ENCODE data around the gene TMEM98.
"Not testable (repeated sequence)": the region's sequence is repeated elsewhere in the genome, so short reads cannot be mapped to it uniquely, and the experiment has no call there.

The TMEM98 gene

DNA sequence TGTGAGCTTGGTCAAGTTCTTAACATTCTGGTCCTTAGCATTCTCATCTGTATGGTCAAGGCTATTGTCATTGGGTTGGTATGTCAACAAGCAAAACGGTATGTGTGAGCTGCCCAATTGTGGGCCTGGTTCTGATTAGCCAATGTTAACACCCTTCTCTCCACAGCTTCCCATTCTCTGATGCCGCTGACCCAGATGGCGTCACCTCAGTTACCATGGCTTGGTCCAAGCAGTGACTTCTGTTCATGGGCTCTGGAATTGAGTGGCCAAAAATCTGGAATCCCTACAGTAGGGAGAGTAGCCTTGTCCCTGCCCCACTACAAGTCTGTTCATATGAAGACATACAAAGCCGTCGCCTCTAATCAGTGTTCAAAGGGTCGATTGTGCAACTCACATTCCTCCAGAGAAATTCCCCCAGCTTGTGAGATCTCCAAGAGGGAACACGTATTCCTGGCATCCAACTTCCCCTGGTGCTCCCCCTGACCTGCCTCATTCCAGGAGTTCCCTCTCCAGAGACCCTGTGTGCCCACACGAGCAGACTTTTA lies 15.8 kb downstream of the TMEM98 start:
- DNase-seq = no peak

DNA sequence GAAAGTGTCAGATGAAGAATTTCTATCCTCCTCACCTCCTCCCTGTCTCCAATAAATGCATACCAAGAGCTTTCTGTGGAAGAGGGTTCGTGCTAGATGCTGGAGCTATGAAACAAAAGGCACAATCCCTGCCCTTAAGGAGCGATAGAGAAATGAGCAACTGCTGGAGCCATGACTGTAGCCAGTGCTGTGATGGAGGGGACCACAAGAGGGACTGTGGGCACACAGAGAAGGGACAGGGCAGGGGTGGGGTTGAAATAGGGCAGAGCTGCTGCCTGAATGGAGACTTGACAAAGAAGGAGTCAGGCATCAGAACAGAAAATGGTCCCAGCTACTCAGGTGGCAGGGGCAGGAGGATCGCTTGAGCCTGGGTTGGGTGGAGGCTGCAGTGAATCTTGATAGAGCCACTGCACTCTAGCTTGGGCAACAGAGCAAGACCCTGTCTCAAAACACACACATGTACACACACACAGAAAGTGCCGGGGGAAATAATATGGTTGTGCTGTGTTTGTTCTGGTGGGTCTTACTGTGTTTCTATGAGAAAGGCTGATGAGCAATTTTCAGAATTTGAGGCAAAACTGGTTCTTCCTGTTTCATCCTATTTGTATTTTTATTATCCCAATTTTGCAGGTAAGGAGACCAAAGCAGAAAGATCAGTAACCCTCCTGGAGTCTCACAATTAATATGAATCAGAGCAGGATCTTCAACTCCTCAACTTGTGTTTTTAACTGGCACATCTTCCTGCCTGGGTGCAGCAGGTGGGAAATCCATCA lies 16.5 kb downstream of the TMEM98 start:
- DNase-seq = no peak

DNA sequence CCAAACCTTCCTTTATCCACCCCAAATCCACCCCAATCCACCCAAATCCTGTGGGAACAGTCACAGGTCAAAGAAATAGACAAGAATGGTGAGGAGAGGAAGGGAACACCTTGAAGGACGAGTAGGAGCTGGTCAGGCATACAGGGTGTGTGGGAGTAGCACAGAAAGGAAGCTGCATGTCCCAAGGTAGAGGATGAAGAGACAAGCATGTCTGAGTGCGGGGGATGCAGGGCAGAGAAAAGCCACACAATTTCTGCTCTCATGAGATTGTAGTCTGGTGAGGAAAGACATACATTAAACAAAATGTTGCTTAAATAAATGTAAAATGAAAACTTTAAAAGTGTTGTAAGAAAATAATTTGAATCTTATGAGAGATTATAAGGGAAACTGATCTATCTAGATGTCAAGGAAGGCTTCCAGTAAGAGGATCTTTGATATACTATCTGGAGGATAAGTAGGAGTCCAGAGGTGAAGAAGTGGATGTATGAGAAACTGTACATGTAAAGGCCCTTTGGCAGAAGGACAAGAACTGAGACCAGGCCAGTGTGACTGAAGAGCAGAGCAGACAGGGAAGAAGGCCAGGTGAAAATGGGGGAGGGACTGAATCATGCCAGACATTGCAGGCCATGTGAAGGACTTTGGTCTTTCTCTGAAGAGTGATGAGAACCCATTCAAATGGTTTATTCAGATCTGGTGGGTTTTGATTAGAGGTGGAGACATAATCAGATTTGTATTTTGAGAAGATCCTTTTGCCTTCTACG lies 18.6 kb downstream of the TMEM98 start:
- DNase-seq = no peak

DNA sequence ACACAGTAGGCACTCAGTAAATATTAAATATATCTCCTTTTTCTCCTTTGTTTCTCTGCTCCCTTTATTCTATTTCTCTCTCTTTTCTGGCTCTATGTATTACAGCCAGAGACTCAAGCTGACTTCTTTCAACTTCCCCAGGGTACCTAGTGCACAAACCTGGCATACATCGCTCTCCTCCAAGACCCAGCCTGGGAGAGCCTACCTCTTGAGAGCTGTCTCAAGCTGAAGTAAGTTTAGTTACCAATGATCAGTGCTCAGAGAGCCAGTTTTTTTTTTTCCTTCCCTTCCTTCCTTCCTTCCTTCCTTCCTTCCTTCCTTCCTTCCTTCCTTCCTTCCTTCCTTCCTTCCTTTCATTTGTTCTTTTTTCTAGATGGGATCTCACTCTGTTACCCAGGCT lies 19.8 kb downstream of the TMEM98 start:
- DNase-seq = no peak

GRCh38 chr17:32949181-32949580 lies 21.2 kb downstream of the TMEM98 start:
- no peak for DNase-seq

DNA sequence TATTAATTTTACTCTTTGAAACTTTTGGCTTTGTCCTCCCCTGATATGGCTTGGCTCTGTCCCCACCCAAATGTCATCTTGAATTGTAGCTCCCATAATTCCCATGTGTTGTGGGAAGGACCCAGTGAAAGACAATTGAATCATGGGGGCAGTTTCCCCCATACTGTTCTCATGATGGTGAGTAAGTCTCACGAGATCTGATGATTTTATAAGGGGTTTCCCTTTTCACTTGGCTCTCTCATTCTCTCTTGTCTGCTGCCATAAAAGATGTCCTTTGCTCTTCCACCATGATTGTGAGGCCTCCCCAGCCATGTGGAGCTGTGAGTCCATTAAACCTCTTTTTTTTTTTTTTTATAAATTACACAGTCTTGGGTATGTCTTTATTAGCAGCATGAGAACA lies 24.5 kb downstream of the TMEM98 start:
- DNase-seq = not testable (repeated sequence)

- DNase-seq = no peak
These were observed 25.1 kb downstream of the TMEM98 start for GRCh38 chr17:32953045-32953444.

GRCh38 chr17:32953857-32954256 lies 25.9 kb downstream of the TMEM98 start:
- no peak for DNase-seq

DNA sequence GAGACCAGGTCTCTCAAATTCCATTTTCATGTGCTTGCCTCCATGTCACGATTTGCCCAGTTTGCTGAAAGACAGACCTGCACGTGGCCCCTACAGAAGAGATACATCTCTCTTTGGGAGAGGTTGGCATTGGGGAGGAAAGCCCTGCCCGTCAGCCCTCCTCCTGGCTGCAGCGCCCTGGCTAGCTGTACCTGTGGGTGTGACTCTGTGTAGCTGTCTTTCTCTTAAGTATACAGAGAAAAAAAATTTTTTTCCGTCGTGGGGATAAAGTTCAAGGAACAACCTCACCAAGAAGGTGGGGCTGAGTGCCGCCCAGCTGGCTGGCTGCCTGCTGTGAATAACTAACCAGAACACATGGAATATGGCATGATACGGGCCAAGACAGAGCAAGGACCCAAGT lies 26.5 kb downstream of the TMEM98 start:
- DNase-seq = no peak

DNA sequence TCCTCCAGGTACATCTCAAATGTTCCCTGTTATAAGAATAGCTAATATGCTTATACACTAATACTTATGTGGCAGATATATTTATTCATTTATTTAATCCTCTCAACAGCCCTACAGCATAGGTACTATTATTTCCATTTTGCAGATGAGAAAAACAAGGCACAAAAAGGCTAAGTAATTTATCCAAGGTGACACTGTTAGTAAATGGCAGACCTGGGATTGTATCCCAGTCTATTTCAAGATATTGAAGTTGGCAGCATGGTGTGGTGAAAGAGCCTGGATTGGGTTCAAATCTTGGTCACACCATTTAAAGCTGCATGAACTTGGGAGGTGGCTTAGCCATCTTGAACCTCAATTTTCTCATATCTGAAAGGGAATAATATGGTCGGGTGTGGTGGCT lies 27.2 kb downstream of the TMEM98 start:
- DNase-seq = no peak

- DNase-seq = no peak
These were observed 28.5 kb downstream of the TMEM98 start for GRCh38 chr17:32956240-32956970.

DNA sequence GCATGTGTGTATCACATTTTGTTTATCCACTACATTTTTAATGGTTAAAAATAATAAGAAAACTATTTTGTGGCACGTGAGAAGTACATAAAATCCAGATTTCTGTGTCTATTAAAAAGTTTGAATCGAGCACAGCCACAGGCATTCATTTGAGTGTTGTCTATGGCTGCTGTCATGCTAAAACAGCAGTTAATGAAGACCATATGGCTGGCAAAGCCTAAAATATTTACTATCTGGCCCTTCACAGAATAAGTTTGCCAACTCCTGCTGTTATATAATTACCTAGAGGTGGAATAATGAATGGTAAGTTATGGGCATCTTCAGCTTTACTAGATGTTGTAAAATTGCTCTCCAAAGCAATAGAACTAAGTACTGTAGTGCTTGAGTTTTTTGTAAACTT lies 30.5 kb downstream of the TMEM98 start:
- no peak for DNase-seq

- DNase-seq = no peak
These were observed 32.9 kb downstream of the TMEM98 start for GRCh38 chr17:32960815-32961214.

GRCh38 chr17:32962320-32962711 lies 34.4 kb downstream of the TMEM98 start:
- DNase-seq = no peak

DNA sequence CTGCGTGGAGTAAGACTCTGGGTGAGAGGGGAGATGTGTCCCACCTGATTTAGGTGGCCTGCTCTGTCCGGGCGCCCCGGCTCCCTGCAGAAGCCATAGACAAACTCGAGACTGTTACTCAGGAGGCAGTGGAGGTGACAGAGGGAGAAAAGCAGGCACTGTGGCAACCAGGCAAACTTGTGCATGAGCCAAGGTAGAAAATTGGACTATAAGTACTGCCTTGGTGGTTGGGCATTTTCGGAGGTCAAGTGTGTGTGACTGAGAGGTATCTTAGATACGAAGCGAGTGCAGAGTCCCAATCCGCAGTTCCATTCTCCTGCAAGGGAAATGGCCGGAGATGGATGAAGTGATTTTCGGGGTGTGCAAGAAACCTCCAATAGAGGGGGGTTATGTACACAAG lies 36.6 kb downstream of the TMEM98 start:
- no peak for DNase-seq

- DNase-seq = not testable (repeated sequence)
These were observed 41.3 kb downstream of the TMEM98 start for GRCh38 chr17:32969231-32969630.

GRCh38 chr17:32970281-32970680 lies 42.3 kb downstream of the TMEM98 start:
- no peak for DNase-seq

DNA sequence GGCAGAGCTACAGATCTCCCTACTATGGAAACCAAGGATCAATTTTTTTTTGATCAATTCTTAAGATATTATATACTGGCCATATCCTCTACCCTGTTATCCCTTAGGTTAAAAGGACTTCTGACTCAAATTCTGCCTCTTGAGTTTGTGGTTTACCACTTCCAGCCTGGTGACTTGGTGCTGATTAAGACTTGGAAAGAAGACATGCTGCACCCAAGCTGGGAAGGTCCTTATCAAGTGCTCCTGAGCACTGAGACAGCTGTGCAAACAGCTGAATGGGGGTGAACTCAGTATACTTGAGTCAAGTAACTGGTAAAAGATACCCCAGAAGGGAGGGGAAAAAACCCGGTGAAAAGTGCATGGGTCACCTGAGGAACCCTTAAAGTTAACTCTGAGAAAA lies 43.2 kb downstream of the TMEM98 start:
- no peak for DNase-seq

DNA sequence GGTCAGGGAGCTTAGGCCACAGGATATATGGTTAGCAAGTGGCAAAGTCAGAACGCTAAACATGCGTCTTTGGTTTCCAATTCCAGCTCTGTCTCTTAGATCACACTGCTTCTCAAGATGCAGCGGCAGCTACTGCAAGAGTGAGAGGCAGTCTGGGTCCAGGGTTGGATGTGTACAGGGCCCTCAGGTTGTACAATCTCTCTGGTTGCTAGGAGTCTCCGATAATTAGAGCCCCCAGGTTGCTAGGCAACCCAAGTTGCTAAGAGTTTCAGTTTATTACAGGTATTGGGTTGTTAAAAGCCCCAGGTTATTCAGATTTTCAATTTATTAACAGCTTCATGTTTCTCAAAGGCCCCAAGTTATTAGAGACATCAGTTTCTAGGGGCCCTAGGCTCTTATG lies 48.2 kb downstream of the TMEM98 start:
- no peak for DNase-seq

DNA sequence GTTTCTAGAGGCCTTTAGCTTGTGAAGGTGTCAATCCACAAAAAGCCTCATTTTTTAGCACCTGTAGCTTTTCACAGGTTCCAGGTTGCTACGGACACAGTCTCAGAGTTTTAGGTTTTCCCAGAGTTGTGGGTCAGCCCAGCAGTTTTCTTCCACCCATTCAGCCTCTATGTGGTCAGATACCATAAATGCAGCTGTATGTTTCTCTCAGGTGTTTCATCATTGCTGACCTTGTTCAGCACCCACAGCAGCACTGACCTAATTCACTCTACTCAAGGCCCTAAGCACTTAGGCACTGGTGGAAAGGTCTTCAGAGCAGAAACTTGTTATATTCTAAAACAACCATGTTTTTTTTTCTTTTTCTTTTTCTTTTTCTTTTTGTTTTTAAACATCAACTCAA lies 48.7 kb downstream of the TMEM98 start:
- no peak for DNase-seq

DNA sequence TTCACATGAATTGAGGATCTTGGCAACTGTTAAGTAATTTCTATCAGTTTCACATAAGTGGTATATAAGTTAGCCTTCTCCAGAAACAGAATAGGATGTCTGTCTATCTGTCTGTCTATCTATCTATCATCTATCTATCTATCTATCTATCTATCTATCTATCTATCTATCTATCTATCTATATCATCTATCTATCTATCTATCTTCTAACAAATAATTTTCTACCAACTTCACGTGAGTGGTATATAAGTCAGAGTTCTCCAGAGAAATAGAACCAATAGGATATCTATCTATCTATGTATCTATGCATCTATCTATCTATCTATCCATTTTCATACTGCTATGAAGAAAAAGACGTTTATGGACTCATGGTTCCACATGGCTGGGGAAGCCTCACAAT lies 52.3 kb downstream of the TMEM98 start:
- no peak for DNase-seq

GRCh38 chr17:32981611-32982010 lies 53.7 kb downstream of the TMEM98 start:
- not testable (repeated sequence) for DNase-seq

- DNase-seq = no peak
These were observed 57.2 kb downstream of the TMEM98 start for GRCh38 chr17:32985050-32985756.
